HG02623 (cell line): ENCODE data around the gene GOLGA6L7.
"Not testable (repeated sequence)": the region's sequence is repeated elsewhere in the genome, so short reads cannot be mapped to it uniquely, and the experiment has no call there.

Experiments
- ATAC-seq: cut with Tn5 transposase; IDR thresholded peaks from one replicate; pipeline ENCODE4 v1.9.1; 2021; ENCODE audit warnings: moderate library complexity; ENCODE audit not compliant: unreplicated experiment

The GOLGA6L7 gene

GRCh38 chr15:28885128-28885629 lies 36.7 kb upstream of the GOLGA6L7 start:
- ATAC-seq = no peak

- no peak for ATAC-seq
Measured at GRCh38 chr15:28884151-28884940, 35.9 kb upstream of the GOLGA6L7 start.

- ATAC-seq = no peak
Measured at GRCh38 chr15:28881600-28881999, 33.2 kb upstream of the GOLGA6L7 start.

DNA sequence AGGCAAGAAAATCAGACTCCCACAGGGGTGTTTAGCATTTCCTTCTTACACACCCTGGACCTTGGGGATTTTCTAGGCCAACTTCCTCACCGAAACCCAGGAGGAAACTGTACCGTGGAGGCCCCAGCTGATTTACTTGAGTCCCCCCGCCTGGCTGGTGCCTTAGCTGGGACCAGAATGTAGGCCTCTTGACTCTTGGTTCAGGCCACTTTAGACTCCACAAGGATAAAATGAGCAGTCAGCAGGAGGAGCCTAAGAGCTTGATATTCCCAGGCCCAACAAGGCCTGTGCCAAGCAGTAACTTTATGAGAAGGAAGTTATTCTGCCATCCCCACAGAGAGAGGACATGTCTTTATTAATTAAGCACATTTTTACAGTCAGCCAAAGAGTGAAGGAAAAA lies 32.7 kb upstream of the GOLGA6L7 start:
- no peak for ATAC-seq

DNA sequence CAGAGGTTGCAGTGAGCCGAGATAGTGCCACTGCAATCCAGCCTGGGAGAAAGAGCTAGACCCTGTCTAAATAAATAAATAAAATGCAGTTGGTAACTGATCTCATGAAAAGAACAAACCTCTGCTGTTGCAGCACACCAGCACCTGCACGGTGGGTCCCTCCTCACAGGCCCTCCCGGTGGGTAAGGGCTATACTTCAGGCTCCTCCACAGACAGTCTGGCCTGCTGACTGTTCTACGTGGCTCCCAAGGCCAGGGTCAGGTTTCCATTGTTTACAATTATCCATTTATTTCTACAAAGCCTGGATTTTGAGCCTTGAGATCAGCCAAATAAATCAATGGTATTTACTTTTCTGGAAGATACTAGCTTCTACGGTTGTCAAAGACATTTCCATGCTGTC lies 32.2 kb upstream of the GOLGA6L7 start:
- no peak for ATAC-seq

GRCh38 chr15:28879551-28879950 lies 31.1 kb upstream of the GOLGA6L7 start:
- no peak for ATAC-seq

- no peak for ATAC-seq
Measured at GRCh38 chr15:28878209-28878608, 29.8 kb upstream of the GOLGA6L7 start.

DNA sequence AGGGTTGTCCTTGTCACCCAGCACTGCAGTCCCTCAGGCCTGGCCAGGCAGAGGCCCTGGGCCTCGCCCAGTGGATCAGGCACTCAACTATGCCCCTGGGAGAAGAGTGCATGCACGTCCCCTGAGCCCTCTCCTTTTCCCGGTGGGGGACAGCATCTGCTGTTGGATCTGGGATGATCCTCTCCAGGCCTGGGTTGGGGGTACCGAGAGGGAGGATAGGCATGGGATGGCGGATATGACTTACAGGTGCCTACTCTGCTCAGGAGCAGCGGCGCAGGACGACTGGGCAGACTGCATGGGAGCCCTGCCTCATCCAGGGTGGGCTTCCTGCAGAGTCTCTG lies 28.4 kb upstream of the GOLGA6L7 start:
- ATAC-seq = no peak

DNA sequence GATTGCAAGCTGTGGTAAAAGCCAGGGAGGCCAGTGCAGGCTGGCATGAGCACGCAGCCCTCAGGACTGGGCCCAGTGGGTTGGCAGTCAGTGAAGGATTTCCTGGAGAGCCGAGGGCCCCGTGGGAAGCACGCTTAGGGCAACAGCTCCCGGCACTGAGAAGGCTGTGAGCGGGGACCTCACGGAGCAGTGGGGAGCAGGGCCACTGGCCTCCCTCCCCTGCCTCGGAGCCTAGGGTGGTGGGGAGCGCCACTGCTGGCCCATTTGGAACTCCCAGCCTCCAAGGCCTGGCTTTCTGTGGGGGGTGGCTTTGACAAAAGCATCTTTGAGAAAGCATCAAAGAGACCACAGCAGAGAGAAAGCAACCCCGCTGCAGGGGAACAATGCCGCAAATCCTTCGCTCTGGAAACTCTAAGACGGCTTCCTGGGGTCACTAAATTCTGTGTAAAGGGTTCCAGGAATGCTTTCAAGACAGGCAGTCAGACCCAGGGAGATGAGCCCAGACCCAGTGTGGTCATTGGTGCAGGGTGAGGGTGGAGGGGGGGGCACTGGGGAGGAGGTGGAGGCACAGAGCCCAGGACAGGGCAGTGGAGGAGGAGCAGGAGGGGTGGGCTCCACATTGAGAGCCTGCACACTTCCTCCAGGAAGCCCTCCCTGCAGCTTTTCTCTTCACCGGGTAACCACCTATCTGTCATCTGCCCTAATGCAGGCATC lies 27.8 kb upstream of the GOLGA6L7 start:
- no peak for ATAC-seq

GRCh38 chr15:28875461-28876000 lies 27.1 kb upstream of the GOLGA6L7 start:
- ATAC-seq = no peak

- no peak for ATAC-seq
Measured at GRCh38 chr15:28873585-28874190, 25.2 kb upstream of the GOLGA6L7 start.

DNA sequence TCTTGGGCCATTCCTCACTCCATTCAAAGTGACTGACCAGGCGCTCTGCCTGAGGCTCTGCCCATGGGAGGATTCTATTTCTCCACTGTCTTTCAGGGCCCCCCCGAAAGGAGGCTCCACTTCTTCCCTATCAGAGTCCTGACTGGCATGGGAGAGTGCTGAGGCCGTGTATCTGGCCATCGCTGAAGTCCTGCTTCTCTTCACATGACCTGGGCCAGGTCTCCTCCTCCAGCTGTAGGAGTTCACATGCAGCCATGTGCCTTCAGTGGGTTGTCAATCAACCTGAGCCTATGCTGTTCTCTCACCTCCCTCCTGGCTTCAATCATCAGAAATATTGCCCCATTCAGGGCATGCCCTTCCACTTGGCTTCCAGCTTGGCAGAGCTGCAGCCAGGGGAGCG lies 24.6 kb upstream of the GOLGA6L7 start:
- no peak for ATAC-seq

DNA sequence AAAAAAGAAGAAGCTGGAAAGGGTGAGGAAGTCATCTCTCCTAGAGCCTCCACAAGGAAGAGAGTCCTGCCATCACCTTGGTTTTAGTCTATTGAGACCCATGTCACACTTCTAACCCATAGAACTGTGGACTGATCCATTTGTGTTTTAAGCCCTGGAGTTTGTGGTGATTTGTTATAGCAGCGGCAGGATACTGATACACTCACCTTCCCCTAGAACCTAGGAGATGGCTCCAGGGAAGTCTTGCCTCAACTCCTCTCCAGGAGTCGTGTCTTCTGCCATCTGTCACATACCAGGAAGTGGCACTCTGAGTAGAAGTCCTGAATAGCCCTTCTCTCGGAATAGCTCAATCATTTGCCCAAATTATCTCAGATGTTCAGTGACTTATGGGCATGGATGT lies 22.7 kb upstream of the GOLGA6L7 start:
- ATAC-seq = no peak

DNA sequence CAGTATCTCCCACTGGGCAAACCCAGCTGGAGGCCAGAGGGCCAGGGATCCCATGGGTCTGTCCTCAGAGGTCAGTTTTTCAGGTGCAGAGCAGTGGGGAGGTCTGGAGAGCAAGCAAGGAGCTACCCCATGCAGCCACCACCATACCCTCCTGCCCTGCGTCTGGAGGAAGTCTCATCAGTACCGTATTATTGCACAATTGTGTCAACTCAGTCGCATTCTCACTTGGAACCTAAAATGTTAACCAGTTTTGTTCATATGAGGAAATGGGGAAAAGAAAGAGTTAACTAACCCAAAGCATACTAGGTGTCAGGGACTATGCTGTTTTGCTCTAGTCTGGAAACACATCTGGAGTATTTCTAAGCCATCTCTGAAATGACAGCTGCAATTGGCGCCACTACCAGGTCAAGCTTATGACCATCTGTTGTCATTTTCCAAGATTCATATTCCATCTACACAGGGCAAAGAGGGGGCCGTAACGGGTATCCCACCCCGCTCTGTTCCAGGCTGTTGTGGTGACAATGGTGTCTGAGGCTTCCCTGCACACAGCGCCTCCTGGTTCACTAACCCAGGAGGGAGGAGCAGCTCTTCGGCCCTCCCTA lies 20.4 kb upstream of the GOLGA6L7 start:
- no peak for ATAC-seq

- not testable (repeated sequence) for ATAC-seq
Measured at GRCh38 chr15:28861589-28862293, 13.3 kb upstream of the GOLGA6L7 start.

DNA sequence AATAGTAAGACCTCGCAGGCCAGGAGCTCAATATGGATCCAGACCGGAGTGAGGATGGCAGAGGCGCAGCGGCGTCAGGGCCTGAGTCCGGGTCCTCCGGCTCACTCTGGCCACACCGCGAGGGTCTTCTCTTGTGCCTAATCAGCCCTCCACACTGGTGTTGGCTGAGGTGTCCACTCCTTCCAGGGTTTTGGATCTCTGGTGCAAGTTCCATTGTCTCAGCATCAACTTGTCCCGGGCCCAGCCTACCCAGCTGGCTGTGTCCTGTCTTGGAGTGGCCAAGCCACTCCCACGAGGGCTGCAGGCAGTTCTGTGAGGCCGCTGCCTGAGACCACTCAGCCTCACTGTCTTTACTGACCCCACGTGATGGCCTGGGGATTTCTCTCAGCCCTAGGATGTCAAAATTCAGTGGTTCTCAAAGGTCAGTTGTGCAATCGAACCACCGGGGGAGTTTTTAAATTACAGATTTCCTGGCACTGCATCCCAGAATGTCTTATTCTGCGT lies 12.6 kb upstream of the GOLGA6L7 start:
- ATAC-seq = no peak

DNA sequence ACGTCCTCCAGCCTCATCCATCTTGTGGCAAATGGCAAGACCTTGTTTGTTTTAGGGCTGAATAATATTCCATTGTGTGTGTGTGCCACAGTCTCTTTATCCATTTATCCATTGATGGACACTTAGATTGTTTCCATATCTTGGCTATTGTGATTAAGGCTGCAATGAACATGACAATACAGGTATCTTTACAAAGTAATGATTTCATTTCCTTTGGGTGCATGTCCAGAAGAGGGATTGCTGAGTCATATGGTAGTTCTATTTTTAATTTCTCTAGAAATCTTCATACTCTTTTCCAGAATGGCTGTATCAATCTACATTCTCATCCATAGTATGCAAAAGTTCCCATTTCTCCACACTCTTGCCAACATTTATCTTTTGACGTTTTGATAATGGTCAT lies 6.1 kb upstream of the GOLGA6L7 start:
- not testable (repeated sequence) for ATAC-seq

DNA sequence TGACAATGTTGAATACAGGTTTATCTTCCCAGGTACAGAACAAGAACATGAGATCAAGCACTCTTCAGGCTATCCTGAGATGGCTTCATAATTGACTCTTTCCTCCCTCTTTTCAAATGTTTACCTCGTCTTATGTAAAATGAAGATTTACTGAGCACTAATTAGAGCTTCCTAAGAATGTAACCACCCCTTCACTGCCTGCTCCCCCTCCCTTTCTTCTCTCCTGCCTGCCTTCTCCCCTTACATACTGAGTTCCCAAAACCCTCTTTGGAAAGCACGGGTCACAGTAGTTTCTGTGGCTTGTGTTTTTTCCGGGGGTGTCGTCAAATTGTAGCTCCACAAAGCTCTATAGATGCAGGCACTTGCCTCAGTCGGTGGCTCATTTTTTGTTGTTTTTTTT lies 5.2 kb upstream of the GOLGA6L7 start:
- ATAC-seq = not testable (repeated sequence)

- ATAC-seq = not testable (repeated sequence)
Measured at GRCh38 chr15:28849766-28850165, 1.3 kb upstream of the GOLGA6L7 start.

GRCh38 chr15:28849271-28849670 lies 827 bp upstream of the GOLGA6L7 start:
- ATAC-seq = not testable (repeated sequence)
